GM21515 (cell line): ENCODE measurements around the gene PCIF1.
"Not testable (repeated sequence)": the region's sequence is repeated elsewhere in the genome, so short reads cannot be mapped to it uniquely, and the experiment has no call there.

Source experiments
- ATAC-seq: cut with Tn5 transposase; IDR thresholded peaks from one replicate; pipeline ENCODE4 v1.9.1; 2021; ENCODE audit not compliant: unreplicated experiment

PCIF1 gene

DNA sequence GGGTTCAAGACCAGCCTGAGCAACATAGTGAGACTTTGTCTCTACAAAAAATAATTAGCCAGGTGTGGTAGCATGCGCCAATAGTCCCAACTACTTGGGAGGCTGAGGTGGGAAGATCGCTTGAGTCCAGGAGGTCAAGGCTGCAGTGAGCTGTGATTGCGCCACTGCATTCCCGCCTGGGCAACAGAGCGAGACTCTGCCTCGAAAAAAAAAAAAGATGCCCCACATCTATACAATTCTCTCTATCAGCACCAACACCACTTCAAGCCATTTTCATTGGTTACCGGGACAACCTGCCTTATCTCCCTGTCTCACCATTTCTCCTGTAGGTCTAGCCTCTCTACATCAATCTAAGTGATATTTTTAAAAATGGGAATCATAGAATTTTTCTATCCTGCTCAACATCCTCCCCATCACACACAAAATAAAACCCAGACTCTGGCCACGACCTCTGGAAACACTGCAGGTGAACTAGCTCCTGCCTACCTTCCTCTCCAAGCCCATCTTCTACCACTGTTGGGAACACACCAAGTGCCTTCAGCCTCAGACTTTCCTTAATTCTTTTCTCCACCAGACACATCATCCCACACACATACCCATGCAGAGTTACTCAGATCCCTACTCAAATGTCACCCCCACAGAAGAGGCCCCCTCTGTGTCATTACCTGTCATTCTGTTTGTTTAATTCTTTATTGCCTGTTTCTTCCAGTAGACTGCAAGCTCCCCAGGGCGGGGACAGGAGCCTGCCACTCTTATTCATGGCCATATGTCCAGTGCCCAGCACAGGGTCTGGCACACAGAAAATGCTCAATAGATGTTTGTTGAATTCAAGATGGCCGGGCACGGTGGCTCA is 12.9 kb upstream of the PCIF1 start:
- no peak for ATAC-seq

DNA sequence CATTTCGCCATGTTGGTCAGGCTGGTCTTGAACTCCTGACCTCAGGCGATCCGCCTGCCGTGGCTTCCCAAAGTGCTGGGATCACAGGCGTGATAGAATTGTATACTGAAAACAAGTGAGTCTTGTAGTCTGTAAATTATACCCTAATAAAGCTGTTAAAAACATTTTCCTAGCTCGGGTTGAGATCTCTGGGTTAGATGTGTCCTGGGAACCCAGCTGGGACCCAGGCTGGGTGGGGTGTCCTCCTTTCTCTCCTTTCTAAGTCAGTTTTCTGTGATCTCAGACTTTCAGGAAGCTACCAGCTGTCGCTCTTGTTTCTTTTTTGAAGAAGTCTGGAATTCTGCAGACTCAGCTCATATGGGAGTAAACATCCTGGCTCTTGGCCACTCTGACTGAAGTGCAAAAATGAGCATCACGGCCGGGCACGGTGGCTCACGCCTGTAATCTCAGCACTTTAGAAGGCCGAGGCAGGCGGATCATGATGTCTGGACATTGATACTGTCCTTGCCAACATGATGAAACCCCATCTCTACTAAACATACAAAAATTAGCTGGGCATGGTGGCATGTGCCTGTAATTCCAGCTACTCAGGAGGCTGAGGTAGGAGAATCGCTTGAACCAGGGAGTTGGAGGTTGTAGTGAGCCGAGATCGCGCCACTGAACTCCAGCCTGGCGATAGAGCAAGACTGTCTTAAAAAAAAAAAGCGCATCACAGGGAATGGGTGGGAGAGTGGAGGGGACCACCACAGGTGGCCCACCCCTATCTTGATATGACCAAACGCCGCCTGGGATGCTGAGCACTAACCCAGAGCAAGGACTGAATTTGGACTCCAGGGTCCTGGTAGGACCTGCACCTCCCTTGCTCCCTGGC is 9.9 kb upstream of the PCIF1 start:
- ATAC-seq: no peak

DNA sequence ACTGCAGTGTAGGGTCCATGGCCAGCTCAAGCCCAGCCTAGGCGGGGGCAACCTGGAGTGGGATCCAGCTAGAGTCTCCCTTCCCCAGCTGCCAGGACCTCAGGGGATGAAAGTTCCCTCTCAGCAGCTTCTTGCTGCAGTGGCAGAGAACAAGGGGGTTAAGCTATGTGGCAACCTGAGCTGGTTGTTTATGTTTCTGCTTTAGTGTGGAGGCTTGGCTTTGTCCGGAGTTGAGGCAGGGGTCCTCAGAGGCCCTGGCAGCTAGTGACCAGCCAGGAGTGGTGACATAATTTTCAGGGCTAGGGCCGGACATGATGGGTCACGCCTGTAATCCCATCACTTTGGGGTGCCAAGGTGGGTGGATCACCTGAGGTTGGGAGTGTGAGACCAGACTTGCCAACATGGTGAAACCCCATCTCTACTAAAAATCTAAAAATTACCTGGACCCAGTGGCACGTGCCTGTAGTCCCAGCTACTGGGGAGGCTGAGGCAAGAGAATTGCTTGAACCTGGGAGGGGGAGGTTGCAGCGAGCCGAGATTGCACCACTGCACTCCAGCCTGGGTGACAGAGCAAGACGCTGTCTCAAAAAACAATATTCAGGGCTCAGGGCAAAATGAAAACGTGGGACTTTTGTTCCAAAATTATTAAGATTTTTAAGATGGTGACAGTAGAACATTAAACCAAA is 8.5 kb upstream of the PCIF1 start:
- no peak for ATAC-seq

DNA sequence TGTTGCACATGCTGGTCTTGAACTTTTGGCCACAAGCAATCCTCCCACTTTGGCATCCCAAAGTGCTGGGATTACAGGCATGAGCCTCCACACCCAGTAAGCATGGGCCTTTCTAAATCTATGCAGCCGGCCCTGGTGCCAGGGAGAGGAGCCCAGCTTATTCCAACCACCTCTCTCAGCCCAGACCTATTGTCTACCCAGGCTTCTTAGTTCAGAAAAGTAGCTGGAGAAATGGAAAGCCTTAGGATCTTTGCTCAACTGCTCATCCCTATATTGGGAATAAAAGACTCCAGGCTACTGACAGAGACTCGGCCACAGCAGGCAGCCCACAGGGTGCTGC is 7.8 kb upstream of the PCIF1 start:
- no peak for ATAC-seq

DNA sequence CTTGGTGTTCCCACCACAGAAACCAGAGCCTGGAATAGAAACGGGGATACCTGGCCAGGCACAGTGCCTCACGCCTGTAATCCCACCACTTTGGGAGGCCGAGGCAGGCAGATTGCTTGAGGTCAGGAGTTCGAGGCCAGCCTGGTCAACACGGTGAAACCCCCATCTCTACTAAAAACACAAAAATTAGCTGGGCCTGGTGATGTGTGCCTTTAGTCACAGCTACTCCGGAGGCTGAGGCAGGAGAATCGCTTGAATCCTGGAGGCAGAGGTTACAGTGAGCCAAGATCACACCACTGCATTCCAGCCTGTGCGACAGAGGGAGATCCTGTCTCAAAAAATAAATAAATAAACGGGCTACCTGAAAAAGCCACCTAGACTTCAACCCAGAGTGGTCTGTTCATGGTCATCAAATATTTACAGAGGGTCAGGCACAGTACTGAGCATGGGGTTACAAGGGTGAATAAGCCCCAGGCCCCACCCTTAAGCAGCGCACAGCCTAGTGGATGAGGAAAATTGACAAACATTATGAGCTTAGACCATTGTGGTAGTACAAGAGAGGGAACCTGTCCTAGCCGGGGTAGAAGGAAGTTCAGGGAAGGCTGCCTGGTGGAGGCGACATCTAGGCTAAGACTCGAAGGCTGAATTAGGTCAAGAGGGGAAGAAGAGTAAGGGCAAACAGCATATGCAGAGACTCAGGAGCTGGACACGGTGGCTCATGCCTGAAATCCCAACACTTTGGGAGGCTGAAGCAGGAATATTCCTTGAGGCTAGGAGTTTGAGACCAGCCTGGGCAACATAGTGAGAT is 7.2 kb upstream of the PCIF1 start:
- ATAC-seq: no peak

GRCh38 chr20:45931680-45932079 is 2.8 kb upstream of the PCIF1 start:
- ATAC-seq: not testable (repeated sequence)

- ATAC-seq: no peak
Measured at GRCh38 chr20:45933266-45934045, 1.0 kb upstream of the PCIF1 start.

DNA sequence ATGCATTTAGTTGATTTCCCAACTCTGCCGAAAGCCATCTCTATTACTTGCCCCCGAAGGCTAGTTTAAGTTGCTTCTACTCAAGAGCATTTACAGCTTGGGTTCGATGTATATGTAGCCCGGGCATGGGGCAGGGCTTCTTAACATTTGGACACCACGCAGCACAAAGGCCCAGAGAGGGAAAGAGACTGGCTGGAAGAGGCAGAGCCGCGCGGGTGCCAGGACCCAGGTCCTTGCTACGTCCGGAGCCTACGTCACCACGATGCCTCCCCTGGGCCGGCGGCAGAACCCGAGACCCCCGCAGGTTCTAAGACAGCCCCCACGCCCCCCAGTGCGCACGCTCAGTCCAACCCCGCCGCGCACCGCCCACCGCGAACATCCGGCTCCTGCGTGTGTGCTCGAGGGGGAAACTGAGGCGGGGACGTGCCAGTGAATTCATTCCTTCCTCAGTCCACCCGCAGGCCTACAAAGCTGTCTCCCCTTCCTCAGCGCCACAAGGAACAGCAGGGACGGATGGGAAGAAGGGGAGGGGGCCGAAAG is 367 bp upstream of the PCIF1 start:
- ATAC-seq: peak; percentile 13

DNA sequence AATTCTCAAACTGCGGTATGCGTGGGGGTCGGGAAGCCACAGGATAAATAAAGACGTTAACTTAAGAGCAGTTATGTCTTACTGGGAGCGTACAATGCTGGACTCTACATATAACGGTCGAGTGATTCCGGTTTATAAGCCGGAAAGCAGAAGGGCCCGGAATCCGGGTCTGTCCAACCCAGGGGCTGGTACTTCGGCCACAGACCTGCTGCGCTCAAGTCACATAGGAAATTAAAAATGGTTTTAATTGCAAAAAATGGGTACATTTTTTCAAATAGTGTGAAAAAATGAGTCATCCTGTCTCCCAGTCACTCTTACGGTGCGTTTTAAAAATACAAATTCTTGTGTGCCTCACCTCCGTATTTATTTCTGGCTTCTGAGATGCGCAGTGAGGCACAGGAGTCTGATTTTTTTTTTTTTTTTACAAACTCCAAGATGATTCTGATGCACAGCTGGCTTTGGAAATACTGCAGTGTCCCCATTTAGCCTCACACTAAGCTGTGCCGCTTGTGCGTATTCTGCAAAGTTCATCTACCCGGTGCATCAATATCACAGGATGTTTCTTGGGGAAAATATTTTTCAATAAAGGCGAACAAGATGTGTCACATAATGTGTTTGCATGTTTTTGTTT is 1.0 kb downstream of the PCIF1 start:
- ATAC-seq: peak; percentile 23

GRCh38 chr20:45937765-45938164 is 3.3 kb downstream of the PCIF1 start:
- ATAC-seq: no peak

DNA sequence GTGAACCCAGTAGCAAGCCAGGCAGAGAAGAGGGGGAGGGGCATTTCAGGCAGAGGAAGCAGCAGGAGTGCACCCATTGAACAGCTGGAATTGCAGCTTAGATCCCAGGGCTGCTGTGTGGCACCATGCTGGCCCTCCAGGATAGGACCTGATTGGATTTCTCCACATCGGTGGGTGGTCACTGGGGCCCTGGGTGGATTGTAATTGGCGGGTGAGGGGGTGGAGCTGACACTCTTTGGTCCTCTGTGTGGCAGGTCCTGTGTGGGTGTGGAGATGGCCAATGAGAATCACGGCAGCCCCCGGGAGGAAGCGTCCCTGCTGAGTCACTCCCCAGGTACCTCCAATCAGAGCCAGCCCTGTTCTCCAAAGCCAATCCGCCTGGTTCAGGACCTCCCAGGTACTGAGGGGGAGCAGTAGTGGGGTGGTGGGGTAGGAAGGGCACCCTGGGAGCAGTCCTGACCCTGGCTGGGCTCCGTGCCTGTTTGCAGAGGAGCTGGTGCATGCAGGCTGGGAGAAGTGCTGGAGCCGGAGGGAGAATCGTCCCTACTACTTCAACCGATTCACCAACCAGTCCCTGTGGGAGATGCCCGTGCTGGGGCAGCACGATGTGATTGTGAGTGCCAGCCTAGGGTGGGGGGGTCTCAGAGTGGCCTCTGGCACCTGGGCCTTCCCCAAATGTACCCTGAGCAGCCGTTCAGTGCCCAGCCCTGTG is 4.4 kb downstream of the PCIF1 start:
- ATAC-seq: no peak

DNA sequence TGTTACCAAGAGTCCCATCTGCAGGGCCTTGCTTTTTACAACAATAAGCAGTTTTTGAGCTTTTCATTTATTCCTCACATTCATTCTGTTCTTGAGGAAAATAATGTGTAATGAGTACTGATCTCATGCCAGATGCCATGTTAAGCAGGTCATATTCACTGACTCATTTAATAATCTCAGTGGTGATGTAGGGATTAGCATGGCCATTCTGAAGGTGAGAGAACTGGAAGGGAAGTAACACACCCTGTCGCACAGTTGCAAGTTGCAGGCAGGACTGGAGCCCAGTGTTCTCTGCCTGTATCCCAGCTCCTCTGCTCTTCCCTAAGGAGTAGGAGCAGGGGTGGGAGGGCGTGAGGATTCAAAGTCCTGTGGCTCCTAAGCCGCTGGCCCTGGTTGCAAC is 5.6 kb downstream of the PCIF1 start:
- no peak for ATAC-seq

- no peak for ATAC-seq
Measured at GRCh38 chr20:45940469-45940868, 6.0 kb downstream of the PCIF1 start.

- no peak for ATAC-seq
Measured at GRCh38 chr20:45943613-45944012, 9.1 kb downstream of the PCIF1 start.

DNA sequence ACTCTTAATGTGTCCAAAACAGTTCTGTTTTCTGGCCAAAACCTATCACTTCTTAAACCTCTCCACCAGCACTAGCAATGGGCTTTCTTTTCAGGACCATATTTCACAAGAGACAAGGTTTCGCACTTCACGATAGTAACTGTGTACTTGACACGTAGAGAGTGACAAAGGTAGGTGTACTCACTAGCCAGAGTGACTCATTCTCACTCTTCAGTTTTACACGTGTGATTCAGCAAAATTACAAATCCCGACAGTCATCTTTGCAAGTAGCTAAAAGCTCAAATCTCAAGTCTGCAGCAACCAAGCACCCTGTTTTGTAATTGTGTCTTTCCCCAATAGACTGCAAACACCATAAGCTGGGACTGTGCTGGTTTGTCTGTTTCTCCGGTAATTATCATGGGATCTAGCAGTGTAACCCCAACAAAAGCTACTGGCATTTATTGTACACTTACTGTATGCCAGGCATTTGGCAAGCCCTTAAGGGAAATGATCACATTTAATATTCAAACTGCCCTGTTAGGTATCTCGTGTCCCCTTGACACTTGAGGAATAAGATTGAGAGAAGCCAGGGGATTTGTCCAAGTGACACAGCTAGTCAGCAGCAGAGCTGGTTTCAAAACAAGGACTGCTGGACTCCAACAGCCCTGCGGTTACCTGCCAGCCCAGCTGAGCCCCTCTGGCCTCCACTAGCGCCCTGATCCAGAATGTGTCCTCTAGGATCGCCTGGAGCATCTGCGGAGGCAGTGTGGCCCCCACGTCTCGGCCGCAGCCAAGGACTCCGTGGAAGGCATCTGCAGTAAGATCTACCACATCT is 9.9 kb downstream of the PCIF1 start:
- no peak for ATAC-seq

- ATAC-seq: no peak
Measured at GRCh38 chr20:45944965-45945677, 10.6 kb downstream of the PCIF1 start.

DNA sequence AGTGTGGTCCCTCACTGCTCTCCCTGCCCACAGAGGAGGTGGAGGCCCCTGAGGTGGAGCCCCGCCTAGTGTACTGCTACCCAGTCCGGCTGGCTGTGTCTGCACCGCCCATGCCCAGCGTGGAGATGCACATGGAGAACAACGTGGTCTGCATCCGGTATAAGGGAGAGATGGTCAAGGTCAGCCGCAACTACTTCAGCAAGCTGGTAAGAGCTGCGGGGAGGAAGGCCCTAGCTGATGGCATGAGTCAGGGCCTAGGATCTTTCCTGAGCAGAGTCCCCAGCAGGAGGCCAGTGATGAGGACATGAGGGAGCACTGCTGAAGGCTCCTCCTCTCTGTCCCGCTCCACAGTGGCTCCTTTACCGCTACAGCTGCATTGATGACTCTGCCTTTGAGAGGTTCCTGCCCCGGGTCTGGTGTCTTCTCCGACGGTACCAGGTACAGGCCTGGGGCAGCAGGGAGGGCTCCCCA is 11.2 kb downstream of the PCIF1 start:
- ATAC-seq: no peak
